ENCODE results near the gene MAGEF1.

GRCh38 chr3:184759666-184760200, 47.9 kb upstream of the MAGEF1 start:
- TF ChIP-seq CTCF (IDR thresholded peaks at IDR 0.05), result no peak
- TF ChIP-seq POLR2A (IDR thresholded peaks at IDR 0.05), result no peak
